NCI-H82 treated with DMSO at 0.1 percent for 48 hours (cell line): ENCODE results near the gene NEK7.
"Not testable (repeated sequence)": the region's sequence is repeated elsewhere in the genome, so short reads cannot be mapped to it uniquely, and the experiment has no call there.

ENCODE experiments used
- DNase-seq: peaks from one replicate; lab custom pipeline; 2025; ENCODE audit not compliant: unreplicated experiment; lab: John Stamatoyannopoulos, UW

Gene NEK7

DNA sequence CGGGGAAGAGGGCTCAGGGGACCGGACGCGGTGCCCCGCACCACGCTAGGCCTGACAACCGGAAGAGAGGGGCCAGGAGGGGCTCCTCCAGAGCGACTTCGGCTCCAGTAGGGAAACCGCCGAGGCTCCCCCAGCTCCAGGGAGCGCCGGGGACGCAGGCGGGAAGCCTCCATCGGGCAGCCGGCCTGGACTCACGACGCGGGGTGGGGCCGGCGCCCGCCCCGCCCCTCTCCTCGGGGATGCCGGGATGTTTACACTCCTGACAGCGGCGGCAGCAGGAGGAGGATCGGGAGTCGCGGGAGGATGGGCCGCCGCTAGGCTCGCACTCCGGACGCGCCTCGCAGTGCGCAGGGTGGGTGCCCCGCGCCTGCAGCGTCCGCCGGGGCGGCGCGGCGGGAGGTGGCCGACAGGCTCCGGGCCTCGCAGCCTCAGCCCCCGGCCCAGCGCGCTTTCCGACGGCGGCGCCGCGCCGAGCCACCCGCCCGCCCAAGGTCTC, at the start of gene NEK7:
Gene NEK7, plus strand, starts transcription at position 254 of the 496 bp plus-strand sequence. CDS start 75,583 bp downstream, outside the sequence.
- DNase-seq: peak; percentile 77

DNA sequence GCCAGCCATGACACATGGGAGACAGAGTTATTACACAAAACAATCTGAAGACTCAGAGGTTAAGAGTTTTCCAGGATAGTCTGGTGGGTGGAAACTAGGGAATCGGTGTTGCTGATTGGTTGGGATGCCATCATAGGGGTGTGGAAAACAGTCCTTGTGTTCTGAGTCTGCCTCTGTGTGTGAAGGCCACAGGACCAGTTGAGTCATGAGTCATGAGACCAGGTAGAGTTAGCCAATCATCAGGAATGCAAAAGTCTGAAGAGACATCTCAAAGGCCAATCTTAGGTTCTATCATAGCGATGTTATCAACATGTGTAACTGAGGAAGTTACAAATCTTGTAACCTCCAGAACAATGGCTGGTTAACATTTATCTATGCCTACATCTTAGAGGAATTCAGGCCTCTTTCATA, 49.7 kb upstream of the NEK7 start:
- DNase-seq: no peak

DNA sequence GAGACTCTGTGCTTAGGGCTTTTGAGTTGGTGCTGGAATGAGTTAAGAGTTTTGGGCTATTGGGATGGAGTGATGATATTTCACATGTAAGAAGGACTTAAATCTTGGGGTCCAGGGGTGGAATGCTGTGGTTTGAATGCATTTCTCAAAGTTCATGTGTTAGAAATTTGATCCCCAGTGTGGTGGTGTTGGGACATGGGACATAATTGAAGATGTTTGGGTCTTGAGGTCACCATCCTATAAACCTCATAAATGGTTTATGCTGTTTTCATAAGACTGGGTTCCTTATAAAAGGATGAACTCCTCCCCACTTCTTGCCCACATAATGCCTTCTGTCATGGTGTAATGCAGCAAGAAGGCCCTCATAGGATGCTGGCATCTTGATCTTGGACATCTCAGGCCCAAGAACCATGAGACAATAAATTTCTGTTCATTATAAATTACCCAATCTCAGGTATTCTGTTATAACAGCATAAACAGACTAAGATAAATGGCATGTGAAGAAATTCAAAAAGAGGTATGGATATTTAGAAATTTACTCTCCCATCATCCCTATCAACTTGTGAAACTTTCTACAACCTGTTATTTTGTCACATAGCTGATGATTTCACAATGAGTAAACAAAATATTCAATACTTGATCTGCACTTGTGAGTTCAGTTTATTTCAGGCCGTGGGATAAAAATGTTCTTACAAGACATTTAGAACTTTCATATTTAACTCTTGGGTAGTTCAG, 48.0 kb upstream of the NEK7 start:
- no peak for DNase-seq

DNA sequence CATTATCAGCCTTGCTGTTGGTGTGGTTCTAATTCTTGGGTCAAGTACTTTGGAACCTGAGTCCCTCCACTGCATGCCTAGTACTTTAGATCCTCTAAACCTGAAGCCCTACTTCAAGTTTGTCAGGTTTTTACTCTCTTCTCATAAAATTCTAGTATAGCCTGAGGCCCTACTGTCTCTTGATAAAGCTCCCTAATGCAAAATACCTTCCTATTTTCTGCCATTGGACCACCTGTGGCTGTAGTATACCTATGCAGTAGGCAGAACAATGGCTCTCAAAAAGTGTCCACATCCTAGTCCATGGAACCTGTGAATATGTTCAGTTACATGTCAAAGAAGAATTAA, 47.5 kb upstream of the NEK7 start:
- no peak for DNase-seq

DNA sequence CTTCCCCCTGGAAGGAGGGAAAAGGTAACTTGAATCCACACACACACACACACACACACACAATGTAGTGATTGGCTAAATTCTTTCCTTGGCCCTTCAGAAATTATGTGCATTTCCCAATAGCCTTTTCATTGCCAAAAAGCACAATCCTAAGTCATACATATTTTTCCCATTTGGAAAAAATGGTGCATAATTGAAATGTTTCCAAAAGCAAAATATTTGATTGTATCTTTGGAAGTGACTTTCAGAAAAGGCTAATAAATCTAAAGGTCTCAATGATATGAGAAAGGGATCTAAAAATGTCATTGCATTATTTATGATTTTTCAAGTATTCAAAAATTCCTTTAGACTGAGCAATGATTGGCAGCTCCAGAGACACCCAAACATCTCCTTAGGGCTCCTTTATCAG, 43.5 kb upstream of the NEK7 start:
- no peak for DNase-seq

DNA sequence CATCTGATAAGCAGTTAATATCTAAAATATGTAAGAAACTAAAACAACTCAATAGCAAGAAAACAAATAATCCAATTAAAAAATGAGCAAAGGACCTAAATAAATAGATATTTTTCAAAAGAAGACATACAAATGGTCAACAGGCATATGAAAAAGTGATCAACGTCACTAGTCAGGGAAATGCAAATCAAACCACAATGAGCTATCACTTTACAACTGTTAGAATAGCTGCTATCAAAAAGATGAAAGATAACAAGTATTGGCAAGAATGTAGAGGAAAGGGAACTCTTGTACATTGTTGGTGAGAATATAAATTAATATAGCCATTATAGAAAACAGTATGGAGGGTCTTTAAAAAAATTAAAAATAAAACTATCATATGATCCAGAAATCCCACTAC, 40.7 kb upstream of the NEK7 start:
- DNase-seq: no peak

DNA sequence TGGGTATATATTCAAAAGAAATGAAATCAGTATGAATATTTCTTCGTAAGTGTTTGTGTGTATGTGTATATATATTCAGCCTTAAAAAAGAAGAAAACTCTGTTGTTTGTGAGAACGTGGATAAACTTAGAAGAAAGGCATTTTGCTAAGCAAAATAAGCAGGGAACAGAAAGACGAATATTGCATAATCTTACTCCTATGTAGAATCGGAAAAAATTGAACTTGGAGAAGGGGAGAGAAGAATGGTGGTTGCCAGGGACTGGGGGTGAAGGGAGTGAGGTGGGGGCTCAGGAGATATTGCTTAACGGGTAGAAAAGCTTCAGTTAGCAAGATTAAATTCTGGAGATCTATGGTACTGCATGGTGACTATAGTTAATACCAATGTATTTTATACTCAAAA, 40.3 kb upstream of the NEK7 start:
- no peak for DNase-seq

DNA sequence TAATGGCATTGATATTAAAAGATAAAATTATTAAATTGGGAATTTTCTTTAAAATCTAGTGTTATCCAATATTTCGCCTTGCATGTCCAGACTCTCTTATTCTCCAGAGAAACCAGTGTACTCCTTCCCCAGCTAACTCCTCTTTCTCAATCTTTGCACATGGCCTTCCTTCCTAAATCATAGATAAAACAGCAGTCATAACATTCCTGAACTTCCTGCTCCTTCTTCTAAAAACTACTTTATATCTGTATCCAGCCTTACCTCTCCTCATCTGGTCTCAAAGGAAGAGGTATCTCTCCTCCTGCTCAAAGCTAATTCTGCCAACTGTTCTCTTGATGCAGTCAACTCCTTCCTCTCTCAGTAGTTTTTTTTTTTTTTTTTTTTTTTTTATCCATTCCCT, 39.5 kb upstream of the NEK7 start:
- no peak for DNase-seq

DNA sequence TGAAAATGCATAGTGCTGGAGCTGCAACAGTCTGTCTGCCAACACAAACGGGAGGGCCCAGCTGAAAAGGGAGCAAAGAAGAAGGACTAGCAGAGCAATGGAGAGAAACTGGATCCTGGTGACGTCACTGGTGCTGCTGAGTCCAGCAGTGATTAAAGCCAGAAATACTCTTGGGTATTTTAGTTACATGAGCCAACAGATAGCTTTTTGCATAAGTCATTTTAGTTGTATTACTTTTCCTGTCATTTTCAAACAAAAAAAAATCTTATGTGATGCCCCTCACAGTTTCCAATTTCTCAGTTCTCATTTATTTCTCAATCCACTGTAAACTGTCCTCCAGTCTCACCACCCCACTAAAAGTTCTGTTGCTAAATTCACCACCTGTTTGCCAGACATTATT, 38.7 kb upstream of the NEK7 start:
- DNase-seq: no peak

DNA sequence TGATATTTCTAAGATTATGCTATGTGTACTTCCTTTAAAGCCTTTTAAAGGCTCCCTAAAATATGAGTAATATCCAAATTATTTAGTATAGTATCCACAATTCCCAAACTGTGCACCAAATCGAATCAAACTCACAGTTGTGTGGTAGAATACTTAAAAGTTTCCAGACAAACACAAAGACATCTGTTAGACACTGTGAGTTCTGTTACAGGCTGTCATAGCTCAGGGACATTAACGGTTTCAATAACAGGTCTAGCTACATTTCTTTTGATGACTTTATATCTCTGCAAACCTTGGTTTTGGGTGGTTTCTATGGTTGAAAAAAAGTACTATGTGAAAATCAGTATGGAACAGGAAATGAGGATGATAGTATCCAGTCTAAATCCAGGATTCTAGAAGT, 36.9 kb upstream of the NEK7 start:
- DNase-seq: no peak

DNA sequence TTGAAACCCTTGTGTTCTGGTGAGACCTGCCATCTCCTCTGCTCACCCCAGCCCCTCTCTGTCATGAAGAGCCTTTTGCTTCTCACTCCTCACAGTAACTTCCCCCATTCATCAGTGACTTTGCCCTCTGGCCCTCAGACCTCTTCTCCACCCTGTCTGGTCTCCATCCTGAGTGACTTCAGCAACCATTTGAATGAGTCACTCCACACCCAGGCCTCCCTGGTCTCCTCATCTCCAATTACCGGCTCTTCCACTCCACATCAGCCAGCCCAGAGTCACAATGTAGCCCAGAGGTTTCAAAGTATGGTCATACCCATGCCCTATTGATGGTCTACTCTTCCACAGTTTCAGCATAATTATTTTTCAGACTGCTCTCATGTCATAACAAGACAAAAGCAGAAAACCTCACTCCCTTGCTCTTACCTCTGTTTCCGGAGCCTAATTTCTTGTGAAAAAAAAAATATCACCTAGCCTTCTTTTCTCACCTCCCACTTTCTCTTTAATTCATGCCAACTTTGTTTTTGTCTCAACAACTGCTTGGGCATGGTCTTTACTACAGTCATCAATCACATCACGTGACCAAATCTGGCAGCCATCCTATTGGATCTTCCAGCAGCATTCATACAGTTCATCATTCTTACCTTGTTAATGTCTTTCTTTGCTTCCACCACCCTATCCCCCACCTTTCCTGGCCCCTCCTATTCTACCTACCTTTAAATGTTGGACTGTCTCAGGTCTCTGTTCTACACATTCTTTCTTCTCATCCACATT, 35.6 kb upstream of the NEK7 start:
- no peak for DNase-seq

DNA sequence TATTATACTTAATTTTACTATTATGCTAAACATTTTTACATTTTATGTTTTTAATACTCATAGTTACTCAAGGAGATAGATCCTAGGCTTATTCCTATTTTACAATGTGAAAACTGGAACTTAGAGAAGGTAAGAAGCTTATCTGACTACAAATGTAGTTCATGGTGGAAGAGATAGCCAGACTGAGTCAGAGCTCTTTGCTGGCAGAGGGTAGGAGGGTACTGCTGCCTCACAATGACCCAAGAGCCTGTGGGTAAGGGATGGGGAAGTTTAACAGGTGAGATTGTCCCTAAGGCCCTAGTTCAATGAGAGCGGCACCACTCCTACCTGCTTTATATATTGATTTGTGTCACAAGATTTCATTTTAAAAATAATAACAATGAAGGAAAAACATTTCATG, 34.1 kb upstream of the NEK7 start:
- no peak for DNase-seq

DNA sequence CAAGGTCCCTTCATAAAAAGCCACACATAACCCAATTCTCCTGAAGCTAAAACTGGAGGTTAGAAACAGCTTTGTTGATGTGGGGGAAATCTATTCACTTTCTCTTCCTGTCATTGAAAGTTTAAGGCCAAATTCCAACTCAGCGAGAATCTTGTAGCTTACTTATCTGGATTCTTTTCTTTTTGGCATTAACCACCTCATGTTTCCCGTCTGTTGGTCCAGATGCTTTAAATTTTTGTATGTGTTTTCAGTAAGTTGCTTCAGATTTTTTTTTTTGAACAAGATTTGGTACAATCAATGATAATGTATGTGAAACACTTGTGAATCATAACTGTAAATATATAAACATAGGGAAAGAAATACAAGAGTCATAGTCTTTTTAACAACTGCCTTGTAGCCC, 33.7 kb upstream of the NEK7 start:
- DNase-seq: no peak

DNA sequence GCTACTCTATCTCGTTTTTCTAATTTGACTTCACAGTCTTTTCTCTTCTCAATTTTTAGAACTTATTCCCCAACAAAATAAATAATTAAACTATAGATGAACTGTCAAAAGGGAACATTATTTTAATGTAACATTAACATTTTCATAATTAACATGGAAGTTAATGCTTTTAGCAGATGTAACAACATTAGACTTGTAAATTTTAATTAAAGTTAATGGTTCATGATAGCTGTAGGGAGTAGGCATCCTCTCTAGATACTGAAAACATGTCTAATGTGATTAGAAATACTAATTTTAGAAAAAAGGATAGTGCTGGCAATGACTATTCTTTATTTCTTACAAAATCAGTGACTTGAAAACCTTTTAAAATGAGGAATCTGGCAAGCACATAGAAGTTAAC, 32.1 kb upstream of the NEK7 start:
- DNase-seq: no peak

DNA sequence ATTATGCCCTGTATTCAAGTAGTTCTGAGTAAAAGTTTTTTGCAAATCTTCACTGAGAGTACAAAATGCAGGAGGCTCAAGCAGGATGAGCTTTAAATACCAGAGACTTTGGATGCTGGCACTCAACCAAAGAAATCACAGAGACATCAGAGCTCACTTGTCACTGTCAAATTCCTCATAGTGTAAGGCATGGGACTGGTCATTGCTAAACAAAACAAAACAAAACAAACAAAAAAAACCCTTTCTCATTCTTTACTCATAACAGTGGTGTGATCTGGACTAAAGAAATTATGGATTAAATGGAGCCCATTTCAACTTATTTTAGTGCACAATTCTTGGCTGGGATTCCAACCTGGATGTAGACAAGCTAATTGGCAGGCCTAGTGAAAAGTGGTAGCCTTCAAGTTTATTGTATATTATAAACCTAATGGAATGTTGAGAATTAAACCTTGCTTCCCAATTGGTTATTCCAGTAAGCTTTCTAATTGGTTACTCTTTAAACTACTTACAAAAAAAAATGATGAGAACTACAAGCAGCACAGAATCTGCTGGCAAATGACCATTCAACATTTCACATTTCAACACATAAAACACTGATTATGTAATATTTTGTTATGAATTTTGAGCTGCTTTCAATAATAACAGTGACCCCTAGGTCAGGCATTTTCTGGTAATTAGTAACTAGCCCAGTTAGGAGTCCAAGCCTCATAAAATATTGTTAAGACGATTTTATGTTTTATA, 30.6 kb upstream of the NEK7 start:
- DNase-seq: no peak

DNA sequence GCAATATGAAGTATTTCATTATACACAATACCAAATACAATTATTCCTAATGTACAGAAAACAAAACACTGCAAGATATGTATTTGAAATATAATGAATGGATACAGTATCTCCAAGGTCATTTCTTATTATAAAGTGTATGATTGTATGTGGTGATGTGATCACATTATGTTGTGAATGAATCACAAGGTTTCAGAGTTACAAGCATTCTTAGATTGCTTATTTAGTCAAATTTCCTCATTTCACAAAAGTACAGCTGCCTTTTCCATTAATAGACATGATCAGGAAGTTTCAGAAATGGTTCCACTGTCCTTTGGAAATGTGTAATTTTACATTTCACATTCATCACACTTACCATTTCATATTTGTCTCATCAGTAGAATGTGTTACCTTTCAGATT, 28.3 kb upstream of the NEK7 start:
- no peak for DNase-seq

DNA sequence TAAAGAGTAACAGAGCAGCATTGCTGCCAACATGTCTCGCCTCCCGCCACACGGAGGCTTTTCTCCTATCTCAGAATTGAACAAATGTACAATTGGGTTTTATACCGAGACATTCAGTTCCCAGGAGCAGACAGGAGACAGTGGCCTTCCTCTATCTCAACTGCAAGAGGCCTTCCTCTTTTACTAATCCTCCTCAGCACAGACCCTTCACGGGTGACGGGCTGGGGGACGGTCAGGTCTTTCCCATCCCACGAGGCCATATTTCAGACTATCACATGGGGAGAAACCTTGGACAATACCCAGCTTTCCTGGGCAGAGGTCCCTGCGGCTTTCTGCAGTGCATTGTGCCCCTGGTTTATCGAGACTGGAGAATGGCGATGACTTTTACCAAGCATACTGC, 26.7 kb upstream of the NEK7 start:
- not testable (repeated sequence) for DNase-seq

DNA sequence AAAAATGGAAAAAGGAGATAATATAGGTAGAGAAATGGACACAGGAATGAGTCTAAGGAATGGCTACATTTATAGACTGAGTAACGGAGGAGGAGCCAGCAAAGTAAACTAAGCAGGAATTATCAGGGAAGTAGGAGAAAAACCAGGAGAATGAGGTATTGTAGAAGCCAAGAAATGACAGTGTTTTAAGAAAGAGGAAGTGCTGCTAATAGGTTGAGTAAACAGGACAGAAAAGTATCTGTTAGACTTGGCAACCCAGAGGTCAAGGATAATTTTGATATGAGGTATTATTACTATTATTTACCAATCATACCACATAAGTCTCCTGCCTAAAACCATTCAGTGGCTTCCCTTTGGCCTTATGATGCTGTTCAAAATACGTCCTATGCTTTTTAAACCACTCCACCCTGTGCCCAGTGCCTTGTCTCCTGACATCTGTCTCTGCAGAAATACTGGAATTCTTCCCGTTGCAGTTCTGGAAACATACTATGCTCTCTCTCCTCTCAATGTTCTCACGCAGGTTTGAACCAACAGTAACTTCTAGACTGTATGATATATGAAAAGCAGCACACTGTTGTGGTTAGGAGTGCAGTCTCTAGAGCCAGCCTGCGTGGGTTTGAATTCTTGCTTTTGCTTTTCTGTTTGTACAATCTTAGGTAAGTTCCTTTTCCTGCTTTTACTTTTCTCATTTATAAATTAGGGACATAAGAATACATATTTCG, 24.6 kb upstream of the NEK7 start:
- no peak for DNase-seq

DNA sequence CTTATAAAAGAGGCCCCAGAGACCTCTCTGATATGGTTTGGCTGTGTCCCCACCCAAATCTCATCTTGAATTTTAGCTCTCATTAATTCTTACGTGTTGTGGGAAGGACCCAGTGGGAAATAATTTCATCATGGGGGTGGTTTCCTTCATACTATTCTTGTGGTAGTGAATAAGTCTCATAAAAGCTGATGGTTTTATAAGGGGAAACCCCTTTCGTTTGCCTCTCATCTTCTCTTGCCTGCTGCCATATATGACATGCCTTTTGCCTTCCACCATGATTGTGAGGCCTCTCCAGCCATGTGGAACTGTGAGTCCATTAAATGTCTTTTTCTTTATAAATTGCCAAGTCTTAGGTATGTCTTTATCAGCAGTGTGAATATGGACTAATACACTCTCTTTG, 22.5 kb upstream of the NEK7 start:
- no peak for DNase-seq

DNA sequence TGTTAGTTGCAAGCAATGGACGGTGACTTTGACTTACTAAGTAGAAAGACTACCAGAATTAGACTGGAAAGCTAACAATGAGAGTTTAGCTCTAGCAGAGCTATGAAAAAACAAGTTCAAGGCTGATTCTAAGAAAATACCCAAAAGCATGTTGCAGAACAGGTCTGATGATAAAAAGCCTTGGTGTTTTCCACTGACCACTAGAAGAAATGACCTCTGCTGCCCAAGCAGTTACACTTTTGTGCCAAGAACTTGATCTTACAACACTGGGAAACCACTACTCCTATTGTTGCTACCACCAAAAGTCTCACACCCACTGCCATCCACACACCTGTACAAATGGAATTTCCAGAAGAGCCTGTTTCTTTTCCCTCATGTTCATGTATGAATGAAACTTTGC, 21.4 kb upstream of the NEK7 start:
- no peak for DNase-seq

DNA sequence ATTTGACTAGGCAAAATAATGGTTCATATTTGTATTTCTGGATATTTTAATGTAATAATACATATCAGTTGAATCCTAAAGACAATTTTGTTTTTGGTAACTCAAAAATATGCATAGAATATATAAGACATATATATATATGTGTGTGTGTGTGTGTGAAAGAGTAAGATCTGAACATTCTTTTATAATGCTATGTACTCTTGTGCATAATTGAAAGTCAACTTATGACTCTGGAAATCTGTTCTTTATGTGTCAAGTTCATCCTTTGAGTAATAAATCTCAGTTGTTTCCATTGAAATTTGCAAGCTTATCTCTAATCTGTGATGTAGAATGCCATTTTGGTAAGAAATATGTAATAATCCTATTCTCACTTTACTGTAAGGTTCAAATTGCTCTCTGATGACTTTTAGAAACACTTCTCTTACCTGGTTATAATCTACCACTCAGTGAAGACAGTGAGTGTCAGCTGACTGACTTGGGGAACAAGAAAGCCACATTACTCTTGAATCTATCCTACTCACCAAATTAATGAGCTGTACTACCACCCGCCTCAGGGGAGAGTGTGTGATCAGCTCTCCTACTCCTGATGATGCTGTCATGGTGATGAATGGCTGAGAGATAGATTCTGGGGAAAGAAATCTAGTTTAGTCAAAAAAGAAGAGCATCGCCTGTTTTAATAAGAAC, 15.0 kb upstream of the NEK7 start:
- DNase-seq: no peak
